T1000 (cell line): Measurements from ENCODE around the gene SDK2.

ENCODE experiments used
- DNase-seq: peaks from one replicate; lab custom pipeline; 2025; ENCODE audit warnings: mixed read lengths; lab: John Stamatoyannopoulos, UW

SDK2 gene

DNA sequence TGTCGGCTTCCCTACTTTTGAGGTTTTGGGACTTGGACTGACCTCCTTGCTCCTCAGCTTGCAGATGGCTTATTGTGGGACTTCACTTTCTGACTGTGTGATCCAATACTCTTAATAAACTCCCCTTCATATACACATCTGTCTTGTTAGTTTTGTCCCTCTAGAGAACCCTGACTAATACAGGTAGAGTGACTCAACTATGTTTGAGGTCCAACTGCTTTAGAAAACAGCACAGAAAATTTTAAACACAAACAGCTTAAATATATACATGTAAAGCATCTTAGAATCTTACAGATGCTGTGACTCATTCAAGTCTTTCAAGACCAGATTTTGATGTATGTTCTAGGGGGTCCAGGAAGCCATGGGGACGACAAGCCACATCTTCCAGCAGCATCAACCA, 11.7 kb downstream of the SDK2 start:
- no peak for DNase-seq

DNA sequence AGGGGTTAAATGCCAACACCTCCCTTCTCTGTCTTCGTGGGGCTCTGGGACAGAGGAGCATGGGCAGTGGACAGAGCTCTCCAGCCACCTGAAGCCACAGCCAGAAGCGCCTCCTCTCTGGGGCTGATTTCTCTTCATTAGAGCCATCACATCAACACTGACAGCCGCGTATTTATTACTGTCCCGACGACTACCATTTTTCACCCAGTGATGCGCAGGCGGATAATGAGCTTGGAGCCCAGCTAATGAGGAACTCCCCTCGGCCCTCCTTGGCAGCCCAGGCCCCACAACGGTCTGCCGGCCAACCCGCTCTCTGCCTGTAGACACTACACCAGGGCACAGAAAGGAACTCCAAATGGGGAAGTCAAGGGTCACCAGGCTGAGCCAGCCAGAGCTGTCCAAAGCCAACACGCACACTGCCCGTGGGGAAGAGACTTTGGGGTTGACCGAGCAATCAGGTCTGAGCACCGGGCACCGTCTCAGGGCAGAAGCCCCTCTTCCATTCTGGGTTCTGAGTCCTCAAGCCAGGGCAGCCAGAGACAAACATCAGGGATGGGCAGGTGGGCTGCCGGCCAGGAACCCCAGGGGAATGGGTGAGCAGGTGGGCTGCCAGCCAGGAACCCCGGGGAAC, 13.2 kb downstream of the SDK2 start:
- DNase-seq = no peak

DNA sequence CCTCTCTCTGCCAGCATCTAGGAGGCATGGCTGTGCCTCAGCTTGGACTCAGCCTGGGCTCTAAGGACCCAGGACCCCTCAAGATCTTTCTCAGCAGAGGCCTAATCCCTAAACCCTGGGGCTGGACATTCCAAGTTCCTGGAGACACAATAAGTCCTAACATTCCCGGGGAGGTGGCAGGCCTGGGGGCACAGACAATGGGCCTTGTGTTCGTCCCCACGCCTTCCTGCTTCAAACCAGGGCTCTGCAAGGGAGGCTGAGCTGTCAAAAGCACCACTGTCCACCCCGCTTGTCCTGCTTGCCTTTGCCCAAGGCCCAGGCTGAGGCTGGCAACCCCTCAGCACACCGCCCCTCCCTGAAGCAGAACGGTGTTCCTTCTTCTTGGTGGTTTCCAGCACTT, 13.7 kb downstream of the SDK2 start:
- no peak for DNase-seq

DNA sequence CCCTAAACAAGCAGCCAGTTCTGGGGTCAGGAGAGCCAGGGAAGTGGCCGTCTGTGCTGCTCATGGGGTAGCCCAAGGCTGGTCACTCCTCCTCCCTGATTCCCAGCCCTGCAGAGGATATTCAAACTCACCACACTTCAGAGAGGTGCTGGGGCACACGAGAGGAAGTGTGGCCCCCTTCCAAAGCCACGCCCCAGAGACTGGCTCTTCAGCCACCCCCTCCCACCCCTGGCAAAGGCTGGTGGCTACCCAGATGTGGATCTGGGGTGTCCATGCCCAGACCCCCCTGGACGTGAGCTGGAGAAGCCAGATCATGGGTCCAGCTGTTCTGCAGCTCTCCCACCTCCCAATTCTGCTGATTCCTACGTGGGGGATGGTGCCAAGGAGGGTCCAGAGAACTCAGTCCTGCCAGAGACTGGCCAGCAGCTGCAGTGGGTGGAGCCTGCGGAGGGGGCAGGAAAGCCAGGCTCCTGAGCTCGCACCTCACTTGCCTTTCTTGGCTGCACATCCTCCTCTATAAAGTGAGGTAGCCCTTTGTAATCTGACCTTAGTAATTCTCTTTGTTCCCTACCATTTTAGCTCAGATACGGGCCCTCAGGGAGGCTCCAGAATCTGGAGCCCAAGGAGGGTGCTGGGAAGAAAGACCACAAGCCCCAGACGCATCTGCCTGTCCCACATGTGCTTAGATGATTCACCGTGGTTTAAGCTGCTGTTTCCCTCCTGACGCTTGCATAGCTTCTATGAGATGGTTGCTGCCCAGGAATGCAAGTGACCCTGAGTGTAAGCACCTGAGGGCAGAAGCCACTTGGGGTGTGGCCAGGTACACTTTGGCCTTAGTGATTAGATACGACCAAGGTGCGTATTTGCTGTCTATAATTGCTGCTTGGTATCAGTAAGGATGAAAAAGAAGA, 15.3 kb downstream of the SDK2 start:
- DNase-seq = no peak

DNA sequence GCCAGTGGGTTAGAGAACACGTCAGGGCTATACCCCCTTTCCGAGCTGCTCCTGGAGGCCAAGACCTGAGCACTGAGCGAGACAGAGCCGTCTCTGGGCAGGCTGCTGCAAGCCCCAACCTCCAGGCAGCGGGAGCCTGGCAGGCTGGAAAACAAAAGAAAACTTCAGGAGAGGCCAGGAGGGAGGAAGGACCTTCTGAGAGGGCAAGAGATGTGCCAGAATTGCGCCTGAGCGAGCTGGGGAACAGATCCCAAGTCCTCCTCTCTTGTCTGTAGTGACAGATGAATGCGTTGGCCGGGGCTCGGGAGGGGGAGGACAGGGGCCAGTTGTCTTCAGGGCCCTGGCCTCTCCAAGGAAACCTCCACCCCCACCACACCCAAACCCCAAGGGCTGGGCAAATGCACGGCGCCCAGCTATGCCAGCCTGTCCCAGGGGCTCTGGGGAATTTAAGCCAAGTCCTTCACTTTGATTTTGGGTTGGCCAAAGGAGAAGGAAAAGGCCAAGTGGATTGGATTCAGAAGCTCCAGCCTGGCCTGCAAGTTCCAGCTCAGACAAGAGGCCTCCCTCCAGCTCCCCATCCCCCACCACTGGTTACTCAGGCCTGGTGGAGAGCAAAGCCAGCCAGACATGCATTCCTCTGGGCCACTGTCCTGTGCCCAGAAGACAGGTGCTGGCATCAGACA, 18.1 kb downstream of the SDK2 start:
- DNase-seq = no peak

DNA sequence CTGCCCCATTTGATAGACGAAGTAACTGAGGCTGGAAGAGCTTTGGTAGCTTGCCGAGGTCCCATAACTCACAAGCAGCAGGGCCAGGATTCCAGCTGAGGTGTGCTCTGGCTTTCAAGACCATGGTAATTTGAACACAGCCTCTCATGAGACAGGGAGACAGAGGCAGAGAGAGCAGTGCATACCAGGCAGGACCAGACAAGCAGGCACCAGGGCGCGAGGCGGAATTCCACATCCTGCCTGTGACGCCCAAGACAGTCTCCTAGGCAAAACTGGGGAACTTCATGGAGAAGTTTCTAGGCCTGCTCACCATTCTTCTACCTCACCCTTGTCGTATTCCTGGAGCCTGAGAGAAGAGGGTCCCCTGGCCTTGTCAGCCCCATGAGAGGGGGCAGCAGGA, 19.2 kb downstream of the SDK2 start:
- no peak for DNase-seq

DNA sequence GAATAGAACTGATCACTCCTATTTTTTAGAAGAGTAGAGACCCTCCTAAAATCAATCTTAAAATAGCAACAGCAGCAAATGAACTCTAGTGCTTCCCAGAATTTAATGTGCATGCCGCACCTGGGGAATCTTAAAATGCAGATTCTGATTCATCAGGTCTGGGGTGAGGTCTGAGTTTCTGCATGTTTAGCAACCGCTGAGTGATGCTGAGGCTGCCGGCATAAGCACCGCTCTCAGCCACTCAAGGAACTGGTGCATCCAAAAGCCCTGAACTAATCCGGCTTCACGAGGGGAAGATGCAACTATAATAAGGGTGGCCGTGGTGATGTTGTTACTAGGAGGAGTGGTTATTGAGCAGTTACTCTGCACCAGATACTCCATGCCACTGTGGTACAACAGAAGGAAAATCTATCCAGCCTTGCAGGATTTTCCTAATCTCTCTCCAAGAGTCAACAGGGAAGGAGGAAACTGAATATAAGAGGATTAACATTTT, 19.7 kb downstream of the SDK2 start:
- DNase-seq = no peak

DNA sequence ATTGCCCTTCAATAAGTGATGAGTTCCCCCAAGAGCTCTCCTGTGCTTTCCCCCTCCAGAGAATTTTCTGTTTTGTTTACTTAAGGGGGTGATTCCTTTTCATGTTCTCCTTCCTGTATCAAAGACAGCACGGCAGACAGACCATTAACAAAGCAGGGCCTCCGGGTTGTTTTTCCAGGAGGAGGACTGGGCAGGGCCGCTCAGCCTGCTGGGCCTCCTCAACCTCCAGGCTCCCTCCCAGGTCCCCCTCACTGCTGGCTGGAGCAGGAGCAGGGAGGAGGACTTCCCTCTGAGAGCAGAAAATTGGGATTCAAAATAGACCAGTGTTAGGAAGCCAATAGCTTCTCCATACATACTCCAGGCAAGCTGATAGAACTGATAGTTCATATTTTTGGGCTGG, 20.4 kb downstream of the SDK2 start:
- DNase-seq = no peak

DNA sequence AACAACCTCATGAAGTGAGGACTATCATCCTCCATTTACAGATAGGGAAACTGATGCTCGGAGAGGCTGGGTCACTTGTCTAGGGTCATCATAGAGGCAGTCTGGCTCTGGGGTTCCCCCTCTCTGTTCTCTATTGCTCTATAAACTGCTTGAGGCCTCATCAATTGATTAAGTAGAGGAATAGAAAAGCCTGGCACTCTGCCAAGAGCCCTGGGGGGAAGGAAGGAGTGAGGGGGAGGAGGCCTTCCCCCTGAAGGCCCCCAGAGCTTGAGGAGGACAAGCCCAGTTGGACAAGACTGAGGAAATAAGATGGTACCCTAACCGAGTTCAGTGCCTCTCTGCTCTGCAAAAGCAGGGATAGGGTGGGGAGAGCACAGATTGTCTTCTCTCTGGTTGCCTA, 21.0 kb downstream of the SDK2 start:
- DNase-seq = no peak

DNA sequence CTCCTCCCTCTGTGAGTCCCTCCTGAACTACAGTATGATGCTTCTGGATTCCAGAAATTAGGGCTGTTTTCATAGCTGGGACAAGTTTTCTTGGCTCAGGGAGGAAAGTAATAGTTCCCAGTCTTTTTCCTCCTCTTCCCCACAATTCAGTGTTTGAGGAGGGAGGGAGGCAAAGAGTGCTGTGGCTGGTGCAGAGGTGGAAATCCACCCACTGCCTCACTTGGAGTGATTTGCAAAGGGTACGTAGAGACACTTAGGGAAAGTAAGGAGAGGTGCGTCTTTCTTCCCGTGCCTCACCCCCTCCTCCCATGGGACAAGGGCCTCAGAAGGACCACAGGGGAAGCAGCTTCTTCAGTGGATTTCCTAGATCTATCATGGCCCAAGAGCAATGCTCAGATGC, 21.9 kb downstream of the SDK2 start:
- DNase-seq = no peak

DNA sequence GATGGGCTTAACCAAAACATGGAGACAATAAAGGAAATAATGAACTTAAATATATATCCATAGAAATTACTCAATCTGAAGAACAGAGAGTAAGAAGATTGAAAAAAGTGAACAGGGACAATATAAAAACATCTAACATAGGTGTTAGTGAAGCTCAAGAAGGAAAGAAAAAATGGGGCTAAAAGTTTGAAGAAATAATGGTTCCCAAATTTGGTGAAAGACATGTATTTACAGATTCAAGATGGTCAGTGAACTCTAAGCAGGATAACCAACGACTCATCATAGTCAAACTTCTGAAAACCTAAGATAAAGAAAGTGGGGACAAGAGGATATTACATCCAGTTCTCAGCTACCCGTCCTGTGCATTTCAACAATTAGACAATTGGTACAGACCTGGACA, 22.6 kb downstream of the SDK2 start:
- no peak for DNase-seq

DNA sequence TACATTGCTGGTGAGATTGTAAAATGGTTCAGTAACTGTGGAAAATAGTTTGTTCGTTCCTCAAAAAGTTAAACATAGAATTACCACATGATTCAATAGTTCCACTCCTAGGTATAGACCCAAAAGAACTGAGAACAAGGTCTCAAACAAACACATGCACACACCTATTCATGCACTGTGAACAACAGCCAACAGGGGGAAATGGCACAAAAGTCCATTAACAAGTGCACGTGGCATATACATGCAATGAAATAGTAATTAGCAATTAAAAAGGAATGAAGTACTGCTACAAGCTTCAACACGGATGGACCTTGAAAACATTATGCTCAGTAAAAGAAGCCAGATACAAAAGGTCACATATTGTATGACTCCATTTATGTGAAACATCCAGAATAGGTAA, 23.8 kb downstream of the SDK2 start:
- DNase-seq = no peak

DNA sequence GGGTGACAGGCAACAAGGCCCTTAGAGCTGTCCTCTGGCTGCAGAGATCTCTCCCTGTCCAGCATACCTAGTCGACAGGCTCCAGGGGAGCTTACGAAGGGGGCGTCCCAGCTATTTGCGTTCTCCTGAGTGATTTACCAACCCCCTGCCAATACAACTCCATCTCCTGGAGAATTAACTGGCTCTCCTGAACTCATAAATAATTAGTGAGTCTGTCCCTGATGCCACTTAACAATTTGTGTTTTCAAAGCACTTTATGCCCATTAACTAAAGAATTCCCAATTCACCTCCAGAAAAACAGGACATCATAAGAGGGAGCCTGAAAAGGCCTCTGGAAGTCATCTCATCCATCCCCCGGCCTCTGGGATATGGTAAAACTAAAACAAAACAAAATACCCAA, 26.7 kb downstream of the SDK2 start:
- DNase-seq = no peak

DNA sequence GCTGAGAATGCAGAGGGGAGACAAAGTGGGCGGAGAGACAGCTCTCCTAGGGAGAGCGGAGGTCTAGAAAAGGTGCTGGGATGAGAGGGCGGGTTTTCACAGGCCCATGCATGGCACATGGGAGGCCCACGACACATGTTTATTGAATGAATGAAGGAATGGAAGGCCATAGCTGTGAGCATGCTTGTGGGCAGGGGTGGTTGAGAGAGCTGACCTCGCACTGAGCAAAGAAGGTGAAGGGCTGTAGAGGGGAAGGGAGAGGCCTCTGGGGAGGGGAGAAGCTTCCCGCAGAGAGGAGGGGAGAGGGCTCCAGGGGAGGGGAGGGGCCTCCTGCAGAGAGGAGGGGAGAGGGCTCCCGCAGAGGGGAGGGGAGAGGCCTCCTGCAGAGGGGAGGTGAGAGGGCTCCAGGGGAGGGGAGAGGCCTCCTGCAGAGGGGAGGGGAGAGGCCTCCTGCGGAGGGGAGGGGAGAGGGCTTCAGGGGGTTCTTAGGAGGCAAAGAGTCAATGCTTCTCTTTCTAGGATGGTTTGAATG, 27.3 kb downstream of the SDK2 start:
- no peak for DNase-seq

DNA sequence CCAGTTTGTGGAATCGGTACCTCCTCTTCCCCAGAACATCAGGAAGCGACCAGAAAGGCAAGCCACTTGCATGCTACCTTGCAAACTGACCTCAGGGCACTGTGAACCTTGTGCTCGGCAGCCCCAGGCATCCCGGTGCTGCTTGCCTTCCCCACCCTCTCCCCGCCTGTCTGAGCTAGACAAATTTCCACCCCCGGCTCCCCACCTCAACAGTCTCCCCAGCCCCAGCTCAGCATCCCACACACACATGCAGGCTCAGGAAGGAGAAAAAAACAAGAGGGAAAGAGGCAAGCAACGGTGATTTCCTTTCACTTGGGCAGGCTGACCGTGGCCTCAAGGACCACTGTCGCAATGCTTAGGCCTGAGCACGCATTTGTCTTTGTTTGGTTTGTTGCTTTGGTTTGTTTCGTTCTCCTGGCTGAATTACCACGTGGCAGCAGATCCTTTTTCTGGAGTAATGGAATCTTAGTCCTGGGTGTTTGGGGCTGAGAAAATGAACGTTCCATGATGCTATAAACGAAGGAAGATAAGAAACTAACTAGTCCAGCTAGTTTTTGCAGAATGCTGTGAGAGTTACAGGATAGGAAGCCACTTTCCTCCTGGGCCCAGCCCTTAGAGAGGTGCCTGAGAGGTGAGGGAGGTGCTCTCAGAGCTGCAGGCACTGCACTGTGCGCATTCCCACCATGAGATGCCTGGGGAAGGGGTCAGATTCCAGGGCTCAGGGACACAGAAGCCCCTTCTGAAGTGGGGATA, 27.9 kb downstream of the SDK2 start:
- no peak for DNase-seq

DNA sequence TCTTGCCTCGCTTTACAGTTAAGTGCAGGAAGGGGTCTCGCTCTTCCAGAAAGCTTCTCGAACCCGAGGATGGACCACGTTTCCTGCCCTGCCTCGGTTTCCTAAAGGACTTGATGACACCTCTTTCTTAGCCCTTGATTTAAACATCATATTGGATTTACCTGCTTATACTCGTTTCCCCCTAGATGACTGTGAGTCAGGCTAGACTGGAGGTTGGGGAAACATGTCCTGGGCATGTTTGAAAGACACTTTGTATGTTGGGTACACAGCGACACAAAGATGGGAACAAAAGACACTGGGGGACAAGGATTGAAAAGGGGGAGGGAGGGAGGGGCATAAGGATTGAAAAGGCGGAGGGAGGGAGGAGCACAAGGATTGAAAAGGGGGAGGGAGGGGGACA, 30.0 kb downstream of the SDK2 start:
- no peak for DNase-seq

DNA sequence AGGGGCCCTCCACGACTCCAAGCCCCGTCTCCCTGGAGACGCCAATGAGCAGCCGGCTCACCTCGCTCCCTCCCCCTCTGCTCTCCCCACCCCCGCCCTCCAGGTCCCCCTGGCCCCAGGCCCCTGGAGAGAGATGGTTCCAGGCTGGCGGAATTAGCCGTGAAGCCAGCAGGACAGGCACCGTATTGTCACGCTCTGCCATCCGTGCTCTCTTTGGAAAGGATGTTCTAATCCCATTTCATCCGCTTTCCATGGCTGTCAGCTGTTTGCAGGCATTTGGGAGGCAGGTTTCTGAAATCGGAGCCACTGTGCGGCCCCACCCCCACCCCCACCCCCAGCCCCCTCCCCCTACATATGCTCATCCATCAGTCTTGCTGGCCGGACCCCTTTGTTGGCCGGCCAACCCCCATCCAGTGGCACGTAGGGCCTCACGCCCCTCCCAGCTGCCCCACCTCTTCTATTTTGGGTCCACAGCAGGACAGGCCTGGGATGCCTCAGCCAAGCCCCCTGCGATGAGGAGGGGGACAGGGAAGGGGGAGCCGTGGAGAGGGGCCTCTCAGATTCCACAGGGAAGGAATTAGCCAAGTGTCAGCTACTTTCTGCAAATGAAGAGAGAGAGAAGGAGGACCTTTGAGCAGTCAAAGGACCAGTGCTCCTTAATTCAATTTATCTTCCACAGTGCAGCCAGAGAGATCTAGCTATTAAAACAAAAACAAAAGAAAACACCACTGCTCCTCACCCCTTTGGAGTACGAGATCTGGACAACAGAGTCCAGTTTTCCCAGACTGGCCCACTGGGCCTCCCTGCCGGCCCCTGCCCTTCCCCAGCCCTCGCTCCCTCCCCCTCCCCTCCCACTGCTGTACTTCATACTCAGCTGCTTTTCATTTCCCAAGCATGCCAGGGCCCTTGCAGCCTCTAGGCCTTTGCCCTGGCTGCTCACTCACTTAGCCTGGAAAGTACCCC, 30.7 kb downstream of the SDK2 start:
- DNase-seq = no peak

DNA sequence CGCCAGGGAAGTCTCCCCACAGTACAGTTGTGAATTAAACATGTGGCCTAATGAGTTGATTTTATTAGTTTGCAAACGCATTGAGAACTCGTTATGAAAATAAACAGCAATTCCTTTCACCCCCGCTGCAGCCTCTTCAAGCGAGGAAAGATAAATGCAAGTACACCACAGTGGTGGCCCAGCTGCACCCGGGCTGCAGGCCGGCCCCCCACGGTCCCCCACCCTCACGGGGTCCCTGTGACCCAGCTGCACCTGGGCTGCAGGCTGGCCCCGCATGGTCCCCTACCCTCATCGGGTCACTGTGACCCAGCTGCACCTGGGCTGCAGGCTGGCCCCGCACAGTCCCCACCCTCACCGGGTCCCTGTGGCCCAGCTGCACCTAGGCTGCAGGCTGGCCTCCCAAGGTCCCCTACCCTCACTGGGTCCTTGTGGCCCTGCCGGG, 32.2 kb downstream of the SDK2 start:
- DNase-seq = no peak

DNA sequence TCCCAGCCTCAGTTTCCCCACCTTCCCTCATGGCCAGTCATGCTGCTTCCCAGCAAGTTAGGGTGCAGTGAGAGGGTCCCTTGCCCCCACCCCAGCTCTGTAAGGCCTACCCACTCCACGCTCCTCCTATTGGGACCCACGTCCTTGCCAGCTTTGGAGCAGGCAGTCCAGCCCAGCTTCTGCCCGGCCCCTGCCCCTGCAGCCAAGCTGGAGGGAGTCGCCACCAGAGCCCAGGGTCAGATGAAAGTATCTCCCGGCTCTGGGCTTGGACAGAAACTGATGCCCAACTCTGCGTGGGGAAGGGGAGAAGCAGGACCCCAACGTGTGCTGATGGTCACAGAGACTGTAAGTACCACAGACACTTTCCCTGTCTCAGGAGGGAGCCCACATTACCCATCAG, 32.6 kb downstream of the SDK2 start:
- no peak for DNase-seq

DNA sequence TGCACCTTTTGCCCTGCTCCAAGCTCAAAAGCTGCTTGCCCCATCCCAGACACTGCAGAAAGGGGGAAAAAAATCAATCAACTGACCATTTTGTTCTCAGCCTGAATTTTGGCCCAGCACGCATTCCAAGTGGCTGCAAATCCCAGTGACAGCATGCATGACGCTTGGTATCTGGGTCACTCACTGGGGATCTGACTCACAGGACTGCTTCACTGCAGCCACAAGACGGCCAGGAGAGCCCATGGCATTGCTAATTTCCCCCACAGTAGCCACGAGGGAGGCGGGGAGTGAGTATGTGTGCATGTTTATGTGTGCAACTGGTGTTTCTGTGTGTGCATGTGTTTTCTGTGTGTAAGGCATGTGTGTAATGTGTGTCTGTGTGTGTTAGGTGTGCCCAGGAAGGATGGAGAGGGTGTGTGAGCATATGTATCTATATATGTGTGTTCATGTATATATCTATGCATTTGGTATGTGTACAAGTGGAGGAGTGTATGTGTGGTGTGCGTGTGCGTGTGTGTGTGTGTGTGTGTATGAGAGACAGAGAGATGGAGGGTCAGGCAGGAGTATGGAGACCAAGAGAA, 33.8 kb downstream of the SDK2 start:
- DNase-seq = no peak
